ENCODE data around the gene C12orf57.

C12orf57 gene

DNA sequence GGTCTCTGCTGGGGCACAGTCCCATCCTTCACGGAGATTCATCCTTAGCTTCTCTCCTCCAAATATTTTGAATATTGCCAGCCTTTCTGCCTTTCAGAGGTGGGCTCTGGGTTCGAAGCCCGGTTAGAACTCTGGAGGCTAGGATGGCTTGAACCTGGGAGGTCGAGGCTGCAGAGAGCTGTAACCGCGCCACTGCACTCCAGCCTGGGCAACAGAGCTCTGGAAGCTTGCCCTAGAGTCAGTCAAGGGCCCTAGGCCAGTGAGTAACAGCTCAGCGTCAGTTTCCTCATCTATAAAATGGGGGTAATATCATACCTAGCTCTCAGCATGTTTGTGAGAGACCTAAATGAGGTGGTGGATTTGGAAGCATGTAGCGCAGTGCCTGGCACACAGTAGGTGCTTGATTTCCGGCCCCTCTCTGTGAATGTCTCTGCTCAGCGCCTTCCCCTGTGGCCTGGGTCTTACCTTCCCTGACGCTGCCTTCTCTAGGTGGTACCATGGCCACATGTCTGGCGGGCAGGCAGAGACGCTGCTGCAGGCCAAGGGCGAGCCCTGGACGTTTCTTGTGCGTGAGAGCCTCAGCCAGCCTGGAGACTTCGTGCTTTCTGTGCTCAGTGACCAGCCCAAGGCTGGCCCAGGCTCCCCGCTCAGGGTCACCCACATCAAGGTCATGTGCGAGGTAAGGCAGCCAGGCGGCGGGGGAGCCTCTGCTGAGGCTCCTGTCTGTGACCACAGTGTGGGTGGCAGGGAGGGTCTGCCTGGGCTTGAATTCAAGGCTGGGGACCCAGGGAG, 10.7 kb downstream of the C12orf57 start:
- no peak for DNase-seq

- DNase-seq, result no peak
Measured at GRCh38 chr12:6955108-6956020, 11.5 kb downstream of the C12orf57 start.

- DNase-seq, result peak in 2 of 3 donors; percentile 54 to 59
Measured at GRCh38 chr12:6956021-6956727, 12.4 kb downstream of the C12orf57 start.

- DNase-seq, result no peak
Measured at GRCh38 chr12:6957151-6957701, 13.4 kb downstream of the C12orf57 start.

- DNase-seq, result no peak
Measured at GRCh38 chr12:6957741-6958608, 14.2 kb downstream of the C12orf57 start.

DNA sequence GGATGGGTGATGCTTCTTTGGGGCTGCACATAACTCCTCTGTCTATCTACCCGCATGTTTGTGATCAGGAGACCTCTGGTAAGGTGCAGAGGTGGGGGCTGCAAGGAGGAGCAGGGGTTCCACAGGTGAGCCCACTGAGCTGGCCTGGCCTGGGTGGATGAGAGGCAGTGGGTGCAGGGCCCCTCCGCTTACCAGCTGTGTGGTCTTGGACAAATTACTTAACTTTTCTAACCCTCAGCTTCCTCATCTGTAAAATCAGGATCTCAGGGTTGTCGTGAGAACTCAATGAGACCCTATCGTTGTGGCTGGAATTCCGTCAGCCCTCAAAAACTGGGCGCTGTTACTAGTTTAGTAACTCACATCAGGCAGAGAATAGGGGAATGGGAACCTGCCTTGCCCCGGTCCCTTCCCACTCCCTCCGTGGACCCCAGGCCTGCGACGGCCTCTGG, 14.8 kb downstream of the C12orf57 start:
- DNase-seq, result peak in 1 of 3 donors; percentile 51

GRCh38 chr12:6959058-6959804, 15.4 kb downstream of the C12orf57 start:
- DNase-seq, result peak; percentile 89 to 92 (median 89)

DNA sequence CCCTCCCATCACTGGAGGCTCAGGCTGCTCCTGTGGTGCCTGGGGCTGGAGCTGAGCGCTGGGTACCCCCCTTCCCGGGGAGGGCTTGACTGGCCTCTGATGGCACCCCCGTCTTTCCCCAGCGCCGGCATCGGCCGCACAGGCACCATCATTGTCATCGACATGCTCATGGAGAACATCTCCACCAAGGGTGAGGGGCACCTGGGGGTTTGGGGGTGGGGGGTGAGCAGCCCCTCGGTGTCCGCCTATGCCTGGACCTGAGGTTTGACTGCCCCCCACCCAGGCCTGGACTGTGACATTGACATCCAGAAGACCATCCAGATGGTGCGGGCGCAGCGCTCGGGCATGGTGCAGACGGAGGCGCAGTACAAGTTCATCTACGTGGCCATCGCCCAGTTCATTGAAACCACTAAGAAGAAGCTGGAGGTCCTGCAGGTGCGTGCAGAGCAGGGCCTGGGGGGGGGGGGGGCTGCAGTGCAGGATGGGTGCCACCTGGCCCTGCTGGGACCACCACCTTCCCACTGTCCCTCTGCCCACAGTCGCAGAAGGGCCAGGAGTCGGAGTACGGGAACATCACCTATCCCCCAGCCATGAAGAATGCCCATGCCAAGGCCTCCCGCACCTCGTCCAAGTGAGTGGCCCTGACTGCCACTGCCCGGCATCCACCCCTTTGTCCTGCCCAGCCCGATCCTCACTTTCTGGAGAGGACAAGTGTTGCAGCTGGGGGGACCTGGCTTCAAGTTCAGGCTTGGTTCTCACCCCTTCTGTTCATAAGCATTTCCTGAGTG, 16.2 kb downstream of the C12orf57 start:
- DNase-seq, result no peak

GRCh38 chr12:6960593-6961277, 16.9 kb downstream of the C12orf57 start:
- peak in 2 of 3 donors; percentile 45 to 48 for DNase-seq

- DNase-seq, result peak; percentile 97 to 99 (median 98)
Measured at GRCh38 chr12:6961278-6961694, 17.5 kb downstream of the C12orf57 start.

DNA sequence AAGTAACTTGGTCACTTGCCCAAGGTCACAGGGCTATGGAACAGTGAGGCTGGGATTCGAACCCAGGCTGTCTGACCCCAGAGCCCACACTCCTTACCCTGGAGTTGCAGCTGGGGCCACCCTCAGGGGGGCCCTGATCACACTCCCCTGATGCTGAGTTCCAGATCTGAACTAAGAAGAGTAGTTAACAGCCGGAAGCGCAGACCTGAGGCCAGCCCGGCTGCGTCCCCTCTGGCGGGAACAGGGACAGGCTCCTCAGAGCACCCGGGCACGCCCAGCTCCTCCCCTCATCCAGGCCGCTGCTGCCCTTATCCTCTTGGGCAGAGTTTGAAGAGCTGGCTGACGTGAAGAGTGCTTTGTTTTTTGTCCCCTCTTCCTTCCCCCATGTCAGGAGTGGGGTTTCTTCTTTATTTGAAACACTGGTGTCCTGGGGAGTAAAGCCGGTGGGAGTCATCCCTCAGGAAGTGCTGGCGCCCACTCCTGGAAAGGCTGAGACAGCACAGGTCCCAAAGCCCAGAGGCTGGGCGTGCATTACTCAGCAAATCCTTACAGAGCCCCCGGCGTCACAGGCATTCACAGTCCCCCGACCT, 18.0 kb downstream of the C12orf57 start:
- DNase-seq, result peak; percentile 66 to 78 (median 77)

GRCh38 chr12:6962285-6963015, 18.6 kb downstream of the C12orf57 start:
- no peak for DNase-seq

- no peak for DNase-seq
Measured at GRCh38 chr12:6963016-6963731, 19.4 kb downstream of the C12orf57 start.

- DNase-seq, result no peak
Measured at GRCh38 chr12:6963791-6964413, 20.1 kb downstream of the C12orf57 start.

DNA sequence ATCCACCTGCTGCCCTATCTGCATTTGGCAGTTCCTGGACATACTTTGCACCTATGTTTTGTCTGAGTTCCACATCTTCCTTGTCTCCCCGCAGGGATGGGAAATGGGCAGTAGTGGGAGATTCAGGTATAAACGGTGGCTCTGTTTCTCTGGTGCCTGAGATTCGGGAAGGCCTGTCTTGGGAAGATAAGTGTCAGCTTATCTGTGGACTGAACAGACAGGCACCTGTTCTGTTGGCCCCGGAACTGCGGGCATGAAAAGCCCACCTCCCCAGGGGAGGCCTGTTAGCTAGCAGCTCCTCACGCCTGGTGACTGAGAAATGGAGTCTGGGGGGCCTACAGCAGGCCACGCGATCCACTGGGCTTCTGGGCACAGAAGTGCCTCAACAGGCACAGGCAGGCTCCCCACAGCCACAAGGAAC, 20.8 kb downstream of the C12orf57 start:
- no peak for DNase-seq

DNA sequence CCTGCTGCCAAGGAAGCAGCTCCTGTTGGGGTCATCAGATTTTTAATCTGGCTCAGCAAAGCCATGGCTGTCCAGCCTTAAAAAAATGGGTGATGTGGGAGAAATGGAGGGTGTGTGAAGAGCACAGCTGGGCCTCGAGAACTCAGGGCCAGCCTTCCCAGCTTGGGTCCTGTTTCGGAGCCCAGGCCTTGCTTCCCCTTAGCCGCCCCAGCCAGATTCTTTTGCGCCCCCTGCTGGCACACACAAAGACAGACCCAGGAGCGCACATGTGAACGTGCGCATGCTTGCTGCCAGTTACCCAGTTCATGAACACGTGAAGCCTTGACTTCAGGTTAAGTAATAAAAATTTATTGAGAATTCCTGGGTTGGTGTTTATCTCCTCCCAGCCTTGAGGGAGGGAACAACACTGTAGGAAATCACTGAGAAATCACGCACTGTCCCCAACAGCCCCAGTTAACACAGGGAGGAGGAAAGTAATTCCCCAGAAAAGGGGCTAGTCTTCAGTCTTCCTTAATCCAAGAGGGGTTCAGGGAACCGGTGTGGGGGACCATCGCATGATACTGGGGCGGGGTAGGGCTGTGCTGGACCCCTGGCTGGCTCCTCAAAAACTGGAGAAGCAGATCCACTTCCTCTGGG, 21.3 kb downstream of the C12orf57 start:
- peak; percentile 90 to 95 (median 95) for DNase-seq
